Panc1 (cell line): ENCODE data around the gene CELF2. TPM values are rescaled to one million over a fixed set of nuclear protein-coding genes. Genes with fewer than 3 reads are reported as not detected.
"Not testable (repeated sequence)": the region's sequence is repeated elsewhere in the genome, so short reads cannot be mapped to it uniquely, and the experiment has no call there.

Experiments
- ATAC-seq: fragments of 200-7000 bp; cut with Tn5 transposase; 2 replicates; pipeline ENCODE4 v1.9.1; 2020; ENCODE audit warnings: mild to moderate bottlenecking, moderate library complexity
- BruUV-seq: library from RNA; stranded (reverse); fragments of 400-500 nt; replicated peaks from 2 replicates; lab custom pipeline; 2021; lab: Mats Ljungman, UMichigan
- CTCF ChIA-PET: fragments of 300-600 bp; sonication (Branson Sonifier 250); formaldehyde crosslinking; loops from one replicate; lab custom pipeline; 2022; ENCODE audit warnings: antibody characterized with exemption; lab: Charles Lee
- POLR2A ChIA-PET: fragments of 300-600 bp; sonication (Branson Sonifier 250); formaldehyde crosslinking; loops from one replicate; lab custom pipeline; 2022; ENCODE audit warnings: antibody characterized with exemption; lab: Charles Lee
- DNase-seq: peaks from one replicate; pipeline ENCODE4 v3.0.0-alpha.2; 2010; ENCODE audit warnings: low read depth, low spot score
- H3K27ac ChIP-seq: 2 replicates; pipeline ENCODE4 v1.5.1; 2011; ENCODE audit warnings: mild to moderate bottlenecking, low read length, inconsistent platforms
- H3K27me3 ChIP-seq: fragments of 200-500 bp; sonication (Bioruptor generic); 2 replicates; pipeline ENCODE4 v1.6.0; 2014; ENCODE audit warnings: low read length, inconsistent platforms; ENCODE audit not compliant: control insufficient read depth, insufficient read depth
- H3K36me3 ChIP-seq: fragments of 200-500 bp; sonication (Bioruptor generic); 2 replicates; pipeline ENCODE4 v1.5.1; 2014; ENCODE audit warnings: inconsistent platforms, mild to moderate bottlenecking, low read length, moderate library complexity; ENCODE audit not compliant: control insufficient read depth, insufficient read depth
- H3K4me1 ChIP-seq: 2 replicates; pipeline ENCODE4 v1.5.1; 2011; ENCODE audit warnings: inconsistent platforms, mild to moderate bottlenecking, low read length, moderate library complexity; ENCODE audit not compliant: control insufficient read depth, insufficient read depth
- H3K4me3 ChIP-seq, 2 experiments: 2 replicates each; pipeline ENCODE4 v1.5.1; 2011 to 2012; ENCODE audit warnings: low read depth in 2 of 2, low read length in 2 of 2, mild to moderate bottlenecking in 2 of 2, inconsistent platforms in 1 of 2, moderate library complexity in 1 of 2
- H3K9me3 ChIP-seq: fragments of 200-500 bp; sonication (Bioruptor generic); 2 replicates; pipeline ENCODE4 v1.5.1; 2014; ENCODE audit warnings: low read depth, mild to moderate bottlenecking, inconsistent platforms, low read length, moderate library complexity; ENCODE audit not compliant: control insufficient read depth, insufficient read depth
- POLR2AphosphoS5 ChIP-seq: IDR thresholded peaks from 2 replicates; pipeline ENCODE4 v1.6.1; 2012; ENCODE audit warnings: mild to moderate bottlenecking, low read depth, low read length, moderate library complexity
- SIN3A ChIP-seq: IDR thresholded peaks from 2 replicates; pipeline ENCODE4 v1.6.1; 2012; ENCODE audit warnings: low read depth, mild to moderate bottlenecking, low read length, moderate library complexity, borderline replicate concordance; ENCODE audit not compliant: insufficient read depth
- TCF7L2 ChIP-seq: IDR thresholded peaks from 2 replicates; pipeline ENCODE4 v1.6.1; 2011; ENCODE audit warnings: mild to moderate bottlenecking, low read depth, low read length, inconsistent platforms
- in situ Hi-C: cut with HindIII; loops from 2 replicates; pipeline ENCODE4 v1.10.0; 2016; ENCODE audit warnings: low sequenced_read_pairs, low pct_unique_long_range_greater_than_20kb
- intact Hi-C: fragments of 100-400 bp; cut with micrococcal nuclease; formaldehyde crosslinking; loops from one replicate; pipeline ENCODE4 v1.10.0; 2022; ENCODE audit not compliant: unreplicated experiment
- total RNA-seq: library from RNA; stranded (reverse); gene quantifications from one replicate; pipeline ENCODE4 v1.2.1, GENCODE V29; 2021; ENCODE audit not compliant: unreplicated experiment
- TF ChIP-seq, protein P1 (sequence below), 2 experiments: IDR thresholded peaks; 2 replicates each; pipeline ENCODE4 v1.6.1; 2011 to 2012; ENCODE audit warnings: low read depth in 2 of 2, control low read depth in 1 of 2, low read length in 1 of 2, mild to moderate bottlenecking in 1 of 2, moderate library complexity in 1 of 2; ENCODE audit not compliant: insufficient read depth in 1 of 2
- TF ChIP-seq, protein P2 (sequence below): fragments of 450-650 bp; IDR thresholded peaks from 2 replicates; pipeline ENCODE4 v1.5.1; 2017; ENCODE audit warnings: mild to moderate bottlenecking

The CELF2 gene
- total RNA-seq, 1 experiment from 2014 or later, result 0.44 TPM

DNA sequence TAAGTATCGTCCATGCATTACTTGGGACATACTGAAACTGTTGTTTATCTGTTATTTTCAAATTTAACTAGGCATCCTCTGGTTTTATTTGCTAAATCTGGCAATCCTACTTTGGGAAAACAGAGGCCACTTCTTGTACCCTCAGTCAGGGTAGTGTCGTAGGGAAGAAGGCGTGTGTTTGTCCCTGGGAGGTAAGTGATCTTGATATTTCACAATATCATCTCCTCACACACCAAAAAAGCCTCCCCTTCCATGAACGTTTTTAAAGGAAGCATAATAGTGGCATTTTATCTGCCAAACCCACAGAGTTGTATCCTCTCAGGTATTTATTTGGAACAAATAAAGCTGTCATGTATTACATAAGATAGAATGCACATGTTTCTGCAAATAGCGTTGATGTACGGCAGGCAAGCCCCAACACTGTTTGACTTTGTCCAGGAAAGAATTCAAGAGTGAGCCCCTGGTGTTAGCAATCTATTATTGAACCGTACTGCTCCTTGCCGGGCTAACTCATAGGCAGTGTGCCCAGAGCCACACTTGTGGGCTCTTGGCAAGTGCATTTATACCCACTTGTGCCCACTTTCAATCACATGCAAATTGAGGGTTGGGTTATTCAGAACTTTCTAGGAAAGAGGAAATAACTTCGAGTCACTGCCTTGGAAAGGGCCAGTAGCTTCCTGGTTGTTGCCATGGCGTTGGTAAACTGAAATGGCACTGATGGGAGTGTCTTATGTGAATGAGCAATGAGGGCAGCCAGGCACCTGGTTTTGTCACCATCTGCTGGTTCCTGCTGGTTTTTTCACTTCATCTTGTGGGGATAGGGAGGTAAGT lies 327.8 kb downstream of the CELF2 start:
- Histone ChIP-seq H3K27ac (no peak overlapping the region), H3K9me3 (no peaks in the 10 kb centered on the region), H3K27me3 (no peaks in the 10 kb centered on the region), H3K4me3 (no peak overlapping the region), H3K4me1 (no peaks in the 10 kb centered on the region), H3K36me3 (no peaks in the 10 kb centered on the region)
- no TSS peak for BruUV-seq
- ATAC-seq (no peak), DNase-seq (no peak)
- intact Hi-C loops, result no loop called here
- TF ChIP-seq, protein P1, sequence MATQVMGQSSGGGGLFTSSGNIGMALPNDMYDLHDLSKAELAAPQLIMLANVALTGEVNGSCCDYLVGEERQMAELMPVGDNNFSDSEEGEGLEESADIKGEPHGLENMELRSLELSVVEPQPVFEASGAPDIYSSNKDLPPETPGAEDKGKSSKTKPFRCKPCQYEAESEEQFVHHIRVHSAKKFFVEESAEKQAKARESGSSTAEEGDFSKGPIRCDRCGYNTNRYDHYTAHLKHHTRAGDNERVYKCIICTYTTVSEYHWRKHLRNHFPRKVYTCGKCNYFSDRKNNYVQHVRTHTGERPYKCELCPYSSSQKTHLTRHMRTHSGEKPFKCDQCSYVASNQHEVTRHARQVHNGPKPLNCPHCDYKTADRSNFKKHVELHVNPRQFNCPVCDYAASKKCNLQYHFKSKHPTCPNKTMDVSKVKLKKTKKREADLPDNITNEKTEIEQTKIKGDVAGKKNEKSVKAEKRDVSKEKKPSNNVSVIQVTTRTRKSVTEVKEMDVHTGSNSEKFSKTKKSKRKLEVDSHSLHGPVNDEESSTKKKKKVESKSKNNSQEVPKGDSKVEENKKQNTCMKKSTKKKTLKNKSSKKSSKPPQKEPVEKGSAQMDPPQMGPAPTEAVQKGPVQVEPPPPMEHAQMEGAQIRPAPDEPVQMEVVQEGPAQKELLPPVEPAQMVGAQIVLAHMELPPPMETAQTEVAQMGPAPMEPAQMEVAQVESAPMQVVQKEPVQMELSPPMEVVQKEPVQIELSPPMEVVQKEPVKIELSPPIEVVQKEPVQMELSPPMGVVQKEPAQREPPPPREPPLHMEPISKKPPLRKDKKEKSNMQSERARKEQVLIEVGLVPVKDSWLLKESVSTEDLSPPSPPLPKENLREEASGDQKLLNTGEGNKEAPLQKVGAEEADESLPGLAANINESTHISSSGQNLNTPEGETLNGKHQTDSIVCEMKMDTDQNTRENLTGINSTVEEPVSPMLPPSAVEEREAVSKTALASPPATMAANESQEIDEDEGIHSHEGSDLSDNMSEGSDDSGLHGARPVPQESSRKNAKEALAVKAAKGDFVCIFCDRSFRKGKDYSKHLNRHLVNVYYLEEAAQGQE (IDR thresholded peaks at IDR 0.05; ENCODE audit: insufficient read depth in 1 of 2, low read depth in 2 of 2, low read length in 1 of 2), result no peak
- TF ChIP-seq POLR2AphosphoS5, result no peak
- TF ChIP-seq, protein P2, sequence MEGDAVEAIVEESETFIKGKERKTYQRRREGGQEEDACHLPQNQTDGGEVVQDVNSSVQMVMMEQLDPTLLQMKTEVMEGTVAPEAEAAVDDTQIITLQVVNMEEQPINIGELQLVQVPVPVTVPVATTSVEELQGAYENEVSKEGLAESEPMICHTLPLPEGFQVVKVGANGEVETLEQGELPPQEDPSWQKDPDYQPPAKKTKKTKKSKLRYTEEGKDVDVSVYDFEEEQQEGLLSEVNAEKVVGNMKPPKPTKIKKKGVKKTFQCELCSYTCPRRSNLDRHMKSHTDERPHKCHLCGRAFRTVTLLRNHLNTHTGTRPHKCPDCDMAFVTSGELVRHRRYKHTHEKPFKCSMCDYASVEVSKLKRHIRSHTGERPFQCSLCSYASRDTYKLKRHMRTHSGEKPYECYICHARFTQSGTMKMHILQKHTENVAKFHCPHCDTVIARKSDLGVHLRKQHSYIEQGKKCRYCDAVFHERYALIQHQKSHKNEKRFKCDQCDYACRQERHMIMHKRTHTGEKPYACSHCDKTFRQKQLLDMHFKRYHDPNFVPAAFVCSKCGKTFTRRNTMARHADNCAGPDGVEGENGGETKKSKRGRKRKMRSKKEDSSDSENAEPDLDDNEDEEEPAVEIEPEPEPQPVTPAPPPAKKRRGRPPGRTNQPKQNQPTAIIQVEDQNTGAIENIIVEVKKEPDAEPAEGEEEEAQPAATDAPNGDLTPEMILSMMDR, result no peak
- TF ChIP-seq SIN3A, result no peak
- TF ChIP-seq TCF7L2, result no peak
- POLR2A ChIA-PET, result no interaction called here
- CTCF ChIA-PET, result no interaction called here
- in situ Hi-C loops, result no loop called here

DNA sequence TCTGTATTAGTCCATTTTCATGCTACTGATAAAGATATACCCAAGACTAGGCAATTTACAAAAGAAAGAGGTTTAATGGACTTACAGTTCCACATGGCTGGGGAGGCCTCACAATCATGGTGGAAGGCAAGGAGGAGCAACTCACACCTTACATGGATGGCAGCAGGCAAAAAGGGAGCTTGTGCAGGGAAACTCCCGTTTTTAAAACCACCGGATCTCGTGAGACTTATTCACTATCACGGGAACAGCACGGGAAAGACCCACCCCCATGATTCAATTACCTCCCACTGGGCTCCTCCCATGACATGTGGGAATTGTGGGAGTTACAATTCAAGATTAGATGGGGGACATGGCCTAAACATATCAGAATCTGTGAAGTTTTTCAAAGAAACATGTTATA lies 329.9 kb downstream of the CELF2 start:
- POLR2A ChIA-PET, result interaction anchor here (0.6 kb wide), 1 partner anchor 80 kb away, joined by 15 read pairs; no protein-coding TSS in a partner anchor
- BruUV-seq, CTCF ChIA-PET, H3K9me3 ChIP-seq, H3K27ac ChIP-seq, H3K36me3 ChIP-seq, ATAC-seq, H3K4me1 ChIP-seq, H3K27me3 ChIP-seq, H3K4me3 ChIP-seq, intact Hi-C loops, in situ Hi-C loops, DNase-seq: not testable (repeated sequence)

DNA sequence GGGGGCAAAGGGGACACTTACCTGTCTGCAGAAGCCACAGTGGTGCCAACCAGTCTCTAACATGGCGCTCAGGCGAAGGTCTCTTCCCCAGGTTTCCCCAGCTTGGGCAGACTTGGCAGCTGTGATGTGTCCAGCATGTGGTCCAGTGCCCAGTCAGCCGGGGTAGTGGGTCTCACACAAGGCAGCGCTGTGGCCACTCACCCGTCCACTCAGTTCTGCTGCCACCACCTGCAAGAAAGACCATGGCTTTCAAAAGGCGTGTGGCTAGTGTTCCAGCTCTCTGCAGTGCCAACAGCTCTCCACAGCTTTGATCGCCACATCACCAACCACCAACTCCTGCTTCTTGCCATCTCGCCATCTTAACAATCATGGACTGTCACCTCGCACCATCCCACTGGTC lies 334.1 kb downstream of the CELF2 start:
- ATAC-seq (no peak), DNase-seq (no peak)
- Histone ChIP-seq H3K4me3 (no peak overlapping the region), H3K36me3 (no peaks in the 10 kb centered on the region), H3K27me3 (no peaks in the 10 kb centered on the region), H3K27ac (no peak overlapping the region), H3K4me1 (no peaks in the 10 kb centered on the region), H3K9me3 (no peaks in the 10 kb centered on the region)
- ChIA-PET CTCF (no interaction called here), POLR2A (no interaction called here)
- TF ChIP-seq POLR2AphosphoS5, result no peak
- TF ChIP-seq, protein P2, result no peak
- no peak for TF ChIP-seq SIN3A
- TF ChIP-seq TCF7L2, result no peak
- TF ChIP-seq, protein P1 (IDR thresholded peaks at IDR 0.05; ENCODE audit: insufficient read depth in 1 of 2, low read depth in 2 of 2, low read length in 1 of 2), result no peak
- no TSS peak for BruUV-seq
- in situ Hi-C loops (no loop called here), intact Hi-C loops (no loop called here)
